Endothelial cell of umbilical vein (primary cell): ENCODE results near the gene BST2. TPM values are rescaled to one million over a fixed set of nuclear protein-coding genes. Genes with fewer than 3 reads are reported as not detected.

Source experiments
- BruUV-seq: library from RNA; stranded (reverse); fragments of 400-500 nt; replicated peaks from 2 replicates; lab custom pipeline; 2021; lab: Mats Ljungman, UMichigan
- CTCF ChIA-PET: fragments of 300-600, 350-600 bp; sonication (Branson Sonifier 250); formaldehyde crosslinking; loops from one replicate; lab custom pipeline; 2021; ENCODE audit warnings: antibody characterized with exemption, inconsistent platforms; lab: Charles Lee
- POLR2A ChIA-PET: fragments of 300-600, 350-600 bp; sonication (Branson Sonifier 250); formaldehyde crosslinking; loops from one replicate; lab custom pipeline; 2021; ENCODE audit warnings: antibody characterized with exemption, inconsistent platforms; lab: Charles Lee
- DNase-seq: peaks from one replicate; pipeline ENCODE4 v3.0.0-alpha.2; 2011; ENCODE audit warnings: low read depth, low spot score
- FAIRE-seq: peaks from 2 replicates; lab custom pipeline; 2011; peaks lifted over from hg19 to GRCh38; lab: Jason Lieb, UNC
- H2AFZ ChIP-seq: 2 replicates; pipeline ENCODE4 v1.6.0; 2012; ENCODE audit warnings: low read depth, low read length, control low read depth, inconsistent platforms
- H3K27ac ChIP-seq: 2 replicates; pipeline ENCODE4 v1.5.1; 2011; ENCODE audit warnings: low read depth, mild to moderate bottlenecking, control low read depth, low read length, moderate library complexity; ENCODE audit not compliant: insufficient read depth
- H3K27me3 ChIP-seq, 2 experiments: 2 replicates each; pipeline versions ENCODE4 v1.6.0 to v1.6.1; 2011; ENCODE audit warnings: low read length in 2 of 2, mixed read lengths in 1 of 2; ENCODE audit not compliant: control insufficient read depth in 2 of 2, insufficient read depth in 2 of 2
- H3K36me3 ChIP-seq, 2 experiments: 2 replicates in 1 of 2; 3 replicates in 1 of 2; pipeline ENCODE4 v1.5.1; 2011; ENCODE audit warnings: low read length in 2 of 2, mild to moderate bottlenecking in 1 of 2, moderate library complexity in 1 of 2; ENCODE audit not compliant: control insufficient read depth in 2 of 2, insufficient read depth in 2 of 2; ENCODE audit errors: extremely low read depth in 1 of 2
- H3K4me1 ChIP-seq: 3 replicates; pipeline ENCODE4 v1.5.1; 2011; ENCODE audit warnings: mild to moderate bottlenecking, low read length; ENCODE audit not compliant: control insufficient read depth, insufficient read depth; ENCODE audit errors: extremely low read depth
- H3K4me2 ChIP-seq: 2 replicates; pipeline ENCODE4 v1.6.1; 2011; ENCODE audit warnings: low read length, control low read depth, mixed read lengths; ENCODE audit not compliant: insufficient read depth
- H3K4me3 ChIP-seq, 3 experiments: fragments of 200-600 bp in 1 of 3; sonication (generic), shearing (Covaris generic) in 1 of 3; replicated peaks in 1 of 3; 2 replicates each; pipeline ENCODE4 v1.5.1; 2011 to 2016; ENCODE audit warnings: control low read depth in 3 of 3, low read length in 3 of 3, mild to moderate bottlenecking in 2 of 3, inconsistent platforms in 1 of 3, low read depth in 1 of 3, moderate library complexity in 1 of 3; ENCODE audit not compliant: insufficient read depth in 1 of 3
- H3K79me2 ChIP-seq: 2 replicates; pipeline ENCODE4 v1.6.0; 2012; ENCODE audit warnings: low read length, inconsistent platforms; ENCODE audit not compliant: control insufficient read depth, insufficient read depth
- H3K9ac ChIP-seq: replicated peaks from 2 replicates; pipeline ENCODE3; 2011; ENCODE audit warnings: low read length, control low read depth; ENCODE audit not compliant: insufficient read depth; ENCODE audit errors: extremely low read depth
- H3K9me1 ChIP-seq: replicated peaks from 3 replicates; pipeline ENCODE4 v1.6.0; 2011; ENCODE audit warnings: mild to moderate bottlenecking, low read length; ENCODE audit not compliant: control insufficient read depth, insufficient read depth; ENCODE audit errors: extremely low read depth
- H3K9me3 ChIP-seq: replicated peaks from 2 replicates; pipeline ENCODE4 v1.5.1; 2012; ENCODE audit warnings: low read length, inconsistent platforms; ENCODE audit not compliant: control insufficient read depth, insufficient read depth
- H4K20me1 ChIP-seq: replicated peaks from 2 replicates; pipeline ENCODE3; 2011; ENCODE audit warnings: mild to moderate bottlenecking, low read length; ENCODE audit not compliant: control insufficient read depth, insufficient read depth; ENCODE audit errors: extremely low read depth
- CTCF ChIP-seq, 2 donors: IDR thresholded peaks; 1 replicate in 1 of 2; 2 replicates in 1 of 2; pipeline ENCODE4 v1.5.1; 2011; ENCODE audit warnings: low read length in 2 of 2, mild to moderate bottlenecking in 2 of 2, moderate library complexity in 2 of 2, control low read depth in 1 of 2, inconsistent platforms in 1 of 2, low read depth in 1 of 2; ENCODE audit not compliant: insufficient read depth in 1 of 2; ENCODE audit errors: extremely low read depth in 1 of 2
- EZH2 ChIP-seq: IDR thresholded peaks from 2 replicates; pipeline ENCODE4 v1.6.1; 2012; ENCODE audit warnings: borderline replicate concordance, low read depth, mild to moderate bottlenecking, moderate library complexity, low read length, inconsistent platforms; ENCODE audit not compliant: severe bottlenecking
- FOS ChIP-seq: IDR thresholded peaks from 2 replicates; pipeline ENCODE4 v1.6.1; 2011; ENCODE audit warnings: mild to moderate bottlenecking, low read length, moderate library complexity, borderline replicate concordance; ENCODE audit not compliant: insufficient read depth
- GATA2 ChIP-seq: IDR thresholded peaks from 2 replicates; pipeline ENCODE4 v1.7.0; 2011; ENCODE audit warnings: low read depth, mild to moderate bottlenecking, moderate library complexity, mixed read lengths, low read length; ENCODE audit not compliant: insufficient read length, insufficient read depth
- JUN ChIP-seq: IDR thresholded peaks from 2 replicates; pipeline ENCODE4 v1.6.1; 2011; ENCODE audit warnings: borderline replicate concordance, low read depth; ENCODE audit not compliant: insufficient read length, insufficient read depth
- MAX ChIP-seq: IDR thresholded peaks from 2 replicates; pipeline ENCODE4 v1.6.1; 2011; ENCODE audit not compliant: insufficient read depth, insufficient read length
- MYC ChIP-seq: IDR thresholded peaks from one replicate; pipeline ENCODE4 v1.6.1; 2011; ENCODE audit warnings: mild to moderate bottlenecking, low read depth, low read length
- POLR2A ChIP-seq: IDR thresholded peaks from 2 replicates; pipeline ENCODE4 v1.6.1; 2012; ENCODE audit warnings: low read depth, mild to moderate bottlenecking, control low read depth, low read length
- POLR2AphosphoS5 ChIP-seq: IDR thresholded peaks from 2 replicates; pipeline ENCODE4 v1.6.1; 2012; ENCODE audit warnings: low read depth, mild to moderate bottlenecking, control low read depth, low read length, moderate library complexity; ENCODE audit not compliant: insufficient read depth
- dilution Hi-C: fragments of 300-500 bp; cut with MboI; formaldehyde crosslinking; loops from one replicate; pipeline ENCODE4 v1.15.0; 2019; ENCODE audit warnings: low sequenced_read_pairs; ENCODE audit not compliant: extremely low pct_ligation_motif_present
- intact Hi-C: fragments of 100-400 bp; cut with micrococcal nuclease; formaldehyde crosslinking; loops from one replicate; pipeline ENCODE4 v1.10.0; 2022
- polyA plus RNA-seq, 4 experiments: library from polyadenylated mRNA; depleted of rRNA in 3 of 4; stranded (reverse) in 3 of 4; unstranded in 1 of 4; fragments of >200 nt; gene quantifications; 2 replicates each; pipeline versions ENCODE4 v1.2.1 to v1.2.3, GENCODE V29; 2011 to 2012; ENCODE audit warnings: missing spikeins in 1 of 4
- total RNA-seq: library from RNA; stranded (reverse); gene quantifications from 2 replicates; pipeline ENCODE4 v1.2.3, GENCODE V29; 2021

The BST2 gene
- total and polyA plus RNA-seq, 2 donors (not counting 3 experiments of a cell fraction or from before 2014, with no cell fraction given) = 21.2 to 146 TPM

- peak; percentile 28 for DNase-seq
- no peaks in the 10 kb centered on the region for H3K36me3 ChIP-seq
- dilution Hi-C loops = no loop called here
- TF ChIP-seq JUN (no peak), POLR2AphosphoS5 (no peak)
- H2AFZ ChIP-seq = no peak overlapping the region
- H3K9me1 ChIP-seq = no peaks in the 10 kb centered on the region
- BruUV-seq = no TSS peak
- no peak overlapping the region for H3K9ac ChIP-seq
- H3K79me2 ChIP-seq = peaks cover 8% of the 10 kb centered on the region
- H3K9me3 ChIP-seq = no peaks in the 10 kb centered on the region
- no peak overlapping the region for H3K4me2 ChIP-seq
- no peaks in the 10 kb centered on the region for H4K20me1 ChIP-seq
- POLR2A ChIA-PET = interaction anchor here (1.0 kb wide), 1 partner anchor 12 kb away, joined by 5 read pairs; no protein-coding TSS in a partner anchor
- H3K4me1 ChIP-seq = peaks cover 22% of the 10 kb centered on the region
- no peaks in the 10 kb centered on the region for H3K27me3 ChIP-seq
- H3K27ac ChIP-seq = no peak overlapping the region
- peak overlapping the region in 1 of 3 experiments; percentile 44 for H3K4me3 ChIP-seq
- peak; percentile 18 for FAIRE-seq
- CTCF ChIA-PET = interaction anchor here (1.0 to 1.5 kb wide), 4 partner anchors 9 to 17 kb away, joined by 4 to 5 read pairs (median 4); partner anchors contain the start of genes CCDC194 and MVB12A
- intact Hi-C loops = loop anchor here (10.0 kb wide), 1 partner anchor 152 kb away; the partner anchor contains the start of gene COLGALT1
These were observed 2.2 kb downstream of the BST2 start for GRCh38 chr19:17402982-17403855.

GRCh38 chr19:17401628-17402027 is 3.8 kb downstream of the BST2 start:
- no peak overlapping the region for H3K9ac ChIP-seq
- TF ChIP-seq POLR2AphosphoS5 (no peak), MAX (no peak), JUN (no peak), MYC (no peak), FOS (no peak), GATA2 (no peak), EZH2 (no peak), CTCF (IDR thresholded peaks at IDR 0.05; ENCODE audit: extremely low read depth in 1 of 2, insufficient read depth in 1 of 2, low read depth in 1 of 2, low read length in 2 of 2) (no peak), POLR2A (no peak)
- H3K27ac ChIP-seq = no peak overlapping the region
- FAIRE-seq (peak; percentile 8), DNase-seq (no peak)
- no peak overlapping the region for H3K4me2 ChIP-seq
- dilution Hi-C loops (no loop called here), intact Hi-C loops (loop anchor here (10.0 kb wide), 1 partner anchor 153 kb away; the partner anchor contains the start of gene COLGALT1)
- CTCF ChIA-PET = no interaction called here
- H2AFZ ChIP-seq = no peak overlapping the region
- H4K20me1 ChIP-seq = no peaks in the 10 kb centered on the region
- H3K4me3 ChIP-seq = no peak overlapping the region
- no peaks in the 10 kb centered on the region for H3K36me3 ChIP-seq
- POLR2A ChIA-PET = interaction anchor here (0.7 kb wide), 1 partner anchor 15 kb away, joined by 3 read pairs; no protein-coding TSS in a partner anchor
- H3K27me3 ChIP-seq = no peaks in the 10 kb centered on the region
- H3K9me1 ChIP-seq = no peaks in the 10 kb centered on the region
- no peaks in the 10 kb centered on the region for H3K9me3 ChIP-seq
- peaks cover 8% of the 10 kb centered on the region for H3K79me2 ChIP-seq
- no TSS peak for BruUV-seq
- peaks cover 17% of the 10 kb centered on the region for H3K4me1 ChIP-seq
